ENCODE measurements around the gene WTIP. TPM values are rescaled to one million over a fixed set of nuclear protein-coding genes. Genes with fewer than 3 reads are reported as not detected.

WTIP gene
- total RNA-seq, 1 experiment from 2014 or later = 32.5 TPM

DNA sequence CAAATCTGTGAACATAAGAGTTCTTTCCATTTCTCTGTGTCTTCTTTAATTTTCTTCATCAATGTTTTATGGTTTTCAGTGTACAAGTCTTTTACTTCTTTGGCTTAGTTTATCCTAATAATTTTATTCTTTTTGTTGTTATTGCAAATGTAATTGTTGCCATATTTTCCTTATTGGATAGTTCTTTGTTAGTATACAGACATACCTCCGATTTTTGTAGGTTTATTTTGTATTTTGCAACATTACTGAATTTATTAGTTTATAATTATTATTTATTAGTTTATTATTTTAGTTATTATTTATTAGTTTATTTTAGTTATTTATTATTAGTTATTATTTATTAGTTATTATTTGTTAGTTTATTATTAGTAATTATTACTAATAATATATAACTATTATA, 43.4 kb downstream of the WTIP start:
- no peaks in the 10 kb centered on the region for H3K36me3 Mint-ChIP-seq (ENCODE audit: insufficient read depth in 1 of 3, low read depth in 3 of 3)
- Histone ChIP-seq H3K23ac (ENCODE audit: insufficient read length, low read depth, low read length) (no peak overlapping the region), H3K4me1 (ENCODE audit: insufficient read depth, low read length) (no peaks in the 10 kb centered on the region), H4K8ac (replicated peaks; ENCODE audit: insufficient read length, low read depth, low read length) (no peak overlapping the region), H2BK15ac (ENCODE audit: low read depth, low read length) (no peak overlapping the region), H2BK20ac (ENCODE audit: low read depth, low read length, poor library complexity, severe bottlenecking) (no peak overlapping the region), H3K4ac (ENCODE audit: low read depth, low read length) (no peak overlapping the region), H2BK12ac (ENCODE audit: insufficient read length, low read depth, low read length) (no peak overlapping the region), H3K79me1 (ENCODE audit: insufficient read depth, low read depth, low read length, poor library complexity, severe bottlenecking) (no peaks in the 10 kb centered on the region), H3T11ph (ENCODE audit: low read length) (no peak overlapping the region), H2BK120ac (ENCODE audit: low read depth, low read length, poor library complexity, severe bottlenecking) (no peak overlapping the region), H3K9ac (ENCODE audit: extremely low read depth, insufficient read length, low read length) (no peak overlapping the region), H3K9me3 (ENCODE audit: control insufficient read depth, low read depth, low read length) (peaks cover 5% of the 10 kb centered on the region), H3K23me2 (ENCODE audit: insufficient read length, low read depth, low read length, poor library complexity, severe bottlenecking) (no peaks in the 10 kb centered on the region), H4K91ac (ENCODE audit: insufficient read length, low read depth, low read length) (no peak overlapping the region), H3K27ac (ENCODE audit: insufficient read length, low read depth, low read length) (no peak overlapping the region), H4K5ac (ENCODE audit: insufficient read length, low read depth, low read length) (no peak overlapping the region), H3K56ac (ENCODE audit: insufficient read length, low read depth, low read length) (no peak overlapping the region), H2AK5ac (ENCODE audit: insufficient read length, low read length) (no peak overlapping the region), H2AFZ (ENCODE audit: low read length) (no peak overlapping the region), H3K18ac (ENCODE audit: insufficient read length, low read depth, low read length) (no peak overlapping the region), H3K27me3 (ENCODE audit: insufficient read depth, low read length) (no peaks in the 10 kb centered on the region), H2BK5ac (ENCODE audit: insufficient read length, low read length) (no peak overlapping the region), H3K14ac (ENCODE audit: insufficient read depth, low read length) (no peak overlapping the region), H3K4me2 (ENCODE audit: insufficient read depth, insufficient read length, low read length) (no peak overlapping the region), H4K20me1 (ENCODE audit: control insufficient read depth, insufficient read depth, insufficient read length) (no peaks in the 10 kb centered on the region), H3K79me2 (ENCODE audit: insufficient read depth, low read length) (no peaks in the 10 kb centered on the region)
- H3K4me1 Mint-ChIP-seq = no peaks in the 10 kb centered on the region
- peaks cover 24 to 72% of the 10 kb centered on the region in 2 experiments for H3K9me3 Mint-ChIP-seq
- H3K27ac Mint-ChIP-seq = no peak overlapping the region
- peaks cover 16% of the 10 kb centered on the region for H3K27me3 Mint-ChIP-seq (ENCODE audit: low read depth)
- WGBS (ENCODE audit: extremely low coverage, insufficient read length, low lambda C conversion rate) = no CpG with 5 or more reads among the region's 1 CpG
- H3K4me3 Mint-ChIP-seq = no peak overlapping the region
- TF ChIP-seq CTCF (conservative IDR thresholded peaks at IDR 0.05) = no peak
- no peak for DNase-seq

All from H9 (cell line).